Upper lobe of left lung (tissue), 4 donors: ENCODE measurements around the gene MAD1L1.

Experiments used
- CTCF ChIP-seq, 6 experiments: fragments of 450-650 bp in 4 of 6; fragments of 200-600 bp in 2 of 6; sonication (generic) in 2 of 6; IDR thresholded peaks; one replicate each; pipeline ENCODE4 v1.5.1; 2016 to 2019; ENCODE audit warnings: antibody characterized with exemption in 6 of 6
- EP300 ChIP-seq, 4 donors: sonication (generic); formaldehyde crosslinking; IDR thresholded peaks; one replicate each; pipeline ENCODE4 v1.5.1; 2017; ENCODE audit warnings: antibody characterized with exemption in 4 of 4, control low read depth in 2 of 4
- POLR2A ChIP-seq, 4 donors: fragments of 450-650 bp; IDR thresholded peaks; one replicate each; pipeline ENCODE4 v1.5.1; 2016 to 2017; ENCODE audit warnings: antibody characterized with exemption in 4 of 4, mild to moderate bottlenecking in 2 of 4
- POLR2AphosphoS5 ChIP-seq, 2 donors: sonication (generic); formaldehyde crosslinking; IDR thresholded peaks; one replicate each; pipeline ENCODE4 v1.5.1; 2017; ENCODE audit warnings: antibody characterized with exemption in 2 of 2

GRCh38 chr7:1942243-1942940 lies 290.4 kb downstream of the MAD1L1 start:
- no peak for TF ChIP-seq CTCF (IDR thresholded peaks at IDR 0.05)
- TF ChIP-seq POLR2A (IDR thresholded peaks at IDR 0.05): no peak
- peak in 1 of 2 donors; percentile 11 for TF ChIP-seq POLR2AphosphoS5 (IDR thresholded peaks at IDR 0.05)
- TF ChIP-seq EP300 (IDR thresholded peaks at IDR 0.05): no peak
